Measurements from ENCODE around the gene GLI3. TPM values are rescaled to one million over a fixed set of nuclear protein-coding genes. Genes with fewer than 3 reads are reported as not detected.
"Not testable (repeated sequence)": the region's sequence is repeated elsewhere in the genome, so short reads cannot be mapped to it uniquely, and the experiment has no call there.

Gene GLI3
- polyA plus RNA-seq, 1 donor: 18.9 TPM

GRCh38 chr7:42212541-42213090 is 24.4 kb downstream of the GLI3 start:
- no peak for DNase-seq

GRCh38 chr7:42211938-42212337 is 25.1 kb downstream of the GLI3 start:
- no peak for DNase-seq

- no peak for DNase-seq
Observed at GRCh38 chr7:42210779-42211178, 26.2 kb downstream of the GLI3 start.

- no peak for DNase-seq
Observed at GRCh38 chr7:42210333-42210732, 26.7 kb downstream of the GLI3 start.

- not testable (repeated sequence) for DNase-seq
Observed at GRCh38 chr7:42209085-42209484, 27.9 kb downstream of the GLI3 start.

- no peak for DNase-seq
Observed at GRCh38 chr7:42208572-42208971, 28.4 kb downstream of the GLI3 start.

- DNase-seq: no peak
Observed at GRCh38 chr7:42207420-42207819, 29.6 kb downstream of the GLI3 start.

- no peak for DNase-seq
Observed at GRCh38 chr7:42203336-42203735, 33.7 kb downstream of the GLI3 start.

GRCh38 chr7:42202601-42203000 is 34.4 kb downstream of the GLI3 start:
- no peak for DNase-seq

GRCh38 chr7:42198974-42199668 is 37.9 kb downstream of the GLI3 start:
- no peak for DNase-seq

GRCh38 chr7:42198296-42198695 is 38.7 kb downstream of the GLI3 start:
- no peak for DNase-seq

GRCh38 chr7:42197451-42197850 is 39.6 kb downstream of the GLI3 start:
- no peak for DNase-seq

GRCh38 chr7:42194238-42194637 is 42.8 kb downstream of the GLI3 start:
- DNase-seq: no peak

- DNase-seq: no peak
Observed at GRCh38 chr7:42193471-42194129, 43.4 kb downstream of the GLI3 start.

- no peak for DNase-seq
Observed at GRCh38 chr7:42192851-42193461, 44.1 kb downstream of the GLI3 start.

GRCh38 chr7:42192066-42192465 is 44.9 kb downstream of the GLI3 start:
- no peak for DNase-seq

- no peak for DNase-seq
Observed at GRCh38 chr7:42189535-42189934, 47.5 kb downstream of the GLI3 start.

GRCh38 chr7:42186151-42186550 is 50.9 kb downstream of the GLI3 start:
- DNase-seq: no peak

GRCh38 chr7:42185726-42186125 is 51.3 kb downstream of the GLI3 start:
- DNase-seq: no peak

GRCh38 chr7:42183547-42183946 is 53.5 kb downstream of the GLI3 start:
- no peak for DNase-seq

GRCh38 chr7:42181566-42181965 is 55.4 kb downstream of the GLI3 start:
- no peak for DNase-seq

- DNase-seq: no peak
Observed at GRCh38 chr7:42180806-42181205, 56.2 kb downstream of the GLI3 start.

GRCh38 chr7:42176724-42177101 is 60.3 kb downstream of the GLI3 start:
- DNase-seq: no peak

All from left kidney (tissue), 2 donors.